Right hindlimb (tissue), 1 donor: ENCODE data around the gene CTTN.

Experiments
- DNase-seq: peaks from one replicate; pipeline ENCODE4 v3.0.0-alpha.2; 2018

Gene CTTN

GRCh38 chr11:70478166-70478890, 80.0 kb downstream of the CTTN start:
- DNase-seq: no peak

GRCh38 chr11:70480711-70481110, 82.4 kb downstream of the CTTN start:
- no peak for DNase-seq

- no peak for DNase-seq
These were observed 83.5 kb downstream of the CTTN start for GRCh38 chr11:70481625-70482528.

- peak; percentile 69 for DNase-seq
These were observed 84.2 kb downstream of the CTTN start for GRCh38 chr11:70482529-70482917.

- no peak for DNase-seq
These were observed 84.9 kb downstream of the CTTN start for GRCh38 chr11:70483077-70483861.

GRCh38 chr11:70483917-70484316, 85.6 kb downstream of the CTTN start:
- DNase-seq: no peak

- DNase-seq: no peak
These were observed 87.1 kb downstream of the CTTN start for GRCh38 chr11:70485326-70486025.

GRCh38 chr11:70486026-70486415, 87.7 kb downstream of the CTTN start:
- no peak for DNase-seq
